Large intestine (tissue), 3 donors: ENCODE data around the gene PLEKHH3. TPM values are rescaled to one million over a fixed set of nuclear protein-coding genes. Genes with fewer than 3 reads are reported as not detected.

Experiments used
- DNase-seq, 2 donors: peaks; one replicate each; pipeline versions ENCODE4 v3.0.0 to v3.0.0-alpha.2; 2013
- H3K27ac ChIP-seq: one replicate; pipeline ENCODE4 v1.5.1; 2013; ENCODE audit warnings: low read length
- H3K27me3 ChIP-seq: 2 replicates; pipeline ENCODE4 v1.6.1; 2013; ENCODE audit warnings: low read length; ENCODE audit not compliant: control insufficient read depth, insufficient read depth
- H3K36me3 ChIP-seq: 2 replicates; pipeline ENCODE4 v1.6.1; 2013; ENCODE audit warnings: low read length; ENCODE audit not compliant: control insufficient read depth, insufficient read depth
- H3K4me1 ChIP-seq: one replicate; pipeline ENCODE4 v1.6.1; 2013; ENCODE audit warnings: low read length; ENCODE audit not compliant: control insufficient read depth, insufficient read depth
- H3K4me3 ChIP-seq: one replicate; pipeline ENCODE4 v1.5.1; 2013; ENCODE audit warnings: low read length
- H3K9me3 ChIP-seq: one replicate; pipeline ENCODE4 v1.6.1; 2013; ENCODE audit warnings: mild to moderate bottlenecking, low read depth, low read length, moderate library complexity; ENCODE audit not compliant: control insufficient read depth
- WGBS: methylation state at CpG from one replicate; pipeline ENCODE4 v1.1.5; 2013; ENCODE audit warnings: low lambda C conversion rate; ENCODE audit not compliant: insufficient coverage; 5-methylcytosine and 5-hydroxymethylcytosine counted together
- polyA plus RNA-seq: library from polyadenylated mRNA; unstranded; fragments of 120-200 nt; gene quantifications from one replicate; pipeline ENCODE4 v1.2.1, GENCODE V29; 2013

Gene PLEKHH3
- polyA plus RNA-seq, 1 donor: 9.2 TPM

- Histone ChIP-seq H3K4me1 (peaks cover 77% of the 10 kb centered on the region), H3K36me3 (no peaks in the 10 kb centered on the region), H3K9me3 (peaks cover 13% of the 10 kb centered on the region), H3K27me3 (peaks cover 60% of the 10 kb centered on the region), H3K4me3 (peak overlapping the region; percentile 67), H3K27ac (peak overlapping the region; percentile 90)
- WGBS: no CpG with 5 or more reads among the region's 18 CpGs
- DNase-seq: peak in 1 of 2 donors; percentile 70
These were observed 2.2 kb upstream of the PLEKHH3 start for GRCh38 chr17:42678951-42679491.

- WGBS: no CpG with 5 or more reads among the region's 53 CpGs
- peak; percentile 87 to 94 for DNase-seq
- Histone ChIP-seq H3K4me3 (peak overlapping the region; percentile 67), H3K9me3 (peaks cover 19% of the 10 kb centered on the region), H3K36me3 (peaks cover 4% of the 10 kb centered on the region), H3K27me3 (peaks cover 60% of the 10 kb centered on the region), H3K4me1 (peaks cover 77% of the 10 kb centered on the region), H3K27ac (peak overlapping the region; percentile 87)
These were observed 1.4 kb upstream of the PLEKHH3 start for GRCh38 chr17:42677921-42678781.

GRCh38 chr17:42677012-42677857 is 441 bp upstream of the PLEKHH3 start:
- H3K4me3 ChIP-seq: peak overlapping the region; percentile 92
- H3K4me1 ChIP-seq: peaks cover 69% of the 10 kb centered on the region

GRCh38 chr17:42675965-42676423 is 800 bp downstream of the PLEKHH3 start:
- peaks cover 60% of the 10 kb centered on the region for H3K4me1 ChIP-seq
- H3K27ac ChIP-seq: peak overlapping the region; percentile 54
- peaks cover 24% of the 10 kb centered on the region for H3K36me3 ChIP-seq
- no CpG with 5 or more reads among the region's 43 CpGs for WGBS
- DNase-seq: peak in 1 of 2 donors; percentile 75
- peak overlapping the region; percentile 92 for H3K4me3 ChIP-seq
- peaks cover 23% of the 10 kb centered on the region for H3K9me3 ChIP-seq
- peaks cover 61% of the 10 kb centered on the region for H3K27me3 ChIP-seq

More at GRCh38 chr17:42677012-42677857, 441 bp upstream of the PLEKHH3 start:
- peaks cover 60% of the 10 kb centered on the region for H3K27me3 ChIP-seq
- peak; percentile 99 to 100 for DNase-seq
- peaks cover 12% of the 10 kb centered on the region for H3K36me3 ChIP-seq
- H3K9me3 ChIP-seq: peaks cover 19% of the 10 kb centered on the region
- peak overlapping the region; percentile 87 for H3K27ac ChIP-seq
- WGBS: 0% methylated on average over 1 of the region's 33 CpGs

GRCh38 chr17:42675348-42675964 is 1.3 kb downstream of the PLEKHH3 start:
- Histone ChIP-seq H3K27ac (peak overlapping the region; percentile 54), H3K9me3 (peaks cover 26% of the 10 kb centered on the region), H3K4me1 (peaks cover 62% of the 10 kb centered on the region), H3K36me3 (peaks cover 26% of the 10 kb centered on the region), H3K27me3 (peaks cover 65% of the 10 kb centered on the region), H3K4me3 (peak overlapping the region; percentile 92)
- DNase-seq: no peak
- 0% methylated on average over 1 of the region's 27 CpGs for WGBS

GRCh38 chr17:42674755-42675347 is 1.9 kb downstream of the PLEKHH3 start:
- peak overlapping the region; percentile 92 for H3K4me3 ChIP-seq
- peaks cover 26% of the 10 kb centered on the region for H3K36me3 ChIP-seq
- peaks cover 63% of the 10 kb centered on the region for H3K27me3 ChIP-seq
- no peak overlapping the region for H3K27ac ChIP-seq
- H3K4me1 ChIP-seq: peaks cover 56% of the 10 kb centered on the region
- DNase-seq: no peak
- WGBS: no CpG with 5 or more reads among the region's 9 CpGs
- peaks cover 21% of the 10 kb centered on the region for H3K9me3 ChIP-seq

GRCh38 chr17:42673885-42674754 is 2.7 kb downstream of the PLEKHH3 start:
- no CpG with 5 or more reads among the region's 32 CpGs for WGBS
- H3K27me3 ChIP-seq: peaks cover 63% of the 10 kb centered on the region
- H3K9me3 ChIP-seq: peaks cover 16% of the 10 kb centered on the region
- H3K4me3 ChIP-seq: peak overlapping the region; percentile 4
- H3K4me1 ChIP-seq: peaks cover 50% of the 10 kb centered on the region
- peaks cover 32% of the 10 kb centered on the region for H3K36me3 ChIP-seq
- peak in 1 of 2 donors; percentile 45 for DNase-seq
- no peak overlapping the region for H3K27ac ChIP-seq

GRCh38 chr17:42673266-42673884 is 3.4 kb downstream of the PLEKHH3 start:
- DNase-seq: no peak
- no peak overlapping the region for H3K27ac ChIP-seq
- no CpG with 5 or more reads among the region's 30 CpGs for WGBS
- peaks cover 43% of the 10 kb centered on the region for H3K4me1 ChIP-seq
- H3K36me3 ChIP-seq: peaks cover 34% of the 10 kb centered on the region
- peak overlapping the region; percentile 4 for H3K4me3 ChIP-seq
- H3K27me3 ChIP-seq: peaks cover 63% of the 10 kb centered on the region
- peaks cover 16% of the 10 kb centered on the region for H3K9me3 ChIP-seq

GRCh38 chr17:42672038-42672437 is 4.8 kb downstream of the PLEKHH3 start:
- WGBS: no CpG with 5 or more reads among the region's 28 CpGs
- H3K4me1 ChIP-seq: peaks cover 39% of the 10 kb centered on the region

More at GRCh38 chr17:42672038-42672437, 4.8 kb downstream of the PLEKHH3 start:
- H3K4me3 ChIP-seq: no peak overlapping the region
- peaks cover 46% of the 10 kb centered on the region for H3K36me3 ChIP-seq
- no peak overlapping the region for H3K27ac ChIP-seq
- DNase-seq: no peak
- H3K27me3 ChIP-seq: peaks cover 63% of the 10 kb centered on the region
- H3K9me3 ChIP-seq: peaks cover 16% of the 10 kb centered on the region
